CD4-positive, alpha-beta memory T cell (primary cell): ENCODE results near the gene ZFC3H1. TPM values are rescaled to one million over a fixed set of nuclear protein-coding genes. Genes with fewer than 3 reads are reported as not detected.
A peak's percentile ranks its signal among the peaks of the same experiment; 100 is the strongest.

Experiments
- CTCF ChIA-PET: fragments of 350-600 bp; sonication (Branson Sonifier 250); formaldehyde crosslinking; loops from one replicate; lab custom pipeline; 2021; ENCODE audit warnings: inconsistent platforms; ENCODE audit not compliant: partially characterized antibody; lab: Charles Lee
- POLR2A ChIA-PET: fragments of 350-600 bp; sonication (Branson Sonifier 250); formaldehyde crosslinking; loops from one replicate; lab custom pipeline; 2021; ENCODE audit not compliant: partially characterized antibody; lab: Charles Lee
- DNase-seq, 5 donors: peaks; one replicate each; pipeline versions ENCODE4 v3.0.0 to v3.0.0-alpha.2; 2020 to 2022; ENCODE audit warnings: mixed read lengths in 1 of 5
- H3K27ac ChIP-seq: one replicate; pipeline ENCODE4 v1.7.0; 2013; ENCODE audit warnings: low read depth, low read length
- H3K27me3 ChIP-seq: 2 replicates; pipeline ENCODE4 v1.7.0; 2013; ENCODE audit warnings: mild to moderate bottlenecking, low read length, moderate library complexity; ENCODE audit not compliant: insufficient read depth
- H3K36me3 ChIP-seq: 2 replicates; pipeline ENCODE4 v1.7.0; 2013; ENCODE audit warnings: mild to moderate bottlenecking, low read length, moderate library complexity; ENCODE audit not compliant: insufficient read depth
- H3K4me1 ChIP-seq: 2 replicates; pipeline ENCODE4 v1.7.0; 2013; ENCODE audit warnings: mild to moderate bottlenecking, low read length, moderate library complexity; ENCODE audit not compliant: insufficient read depth
- H3K4me3 ChIP-seq, 2 donors: one replicate each; pipeline ENCODE4 v1.7.0; 2013; ENCODE audit warnings: low read length in 2 of 2, mild to moderate bottlenecking in 1 of 2
- H3K9me3 ChIP-seq, 2 donors: one replicate each; pipeline ENCODE4 v1.7.0; 2013; ENCODE audit warnings: low read length in 2 of 2, control low read depth in 1 of 2; ENCODE audit not compliant: control insufficient read depth in 1 of 2
- H3K27ac Mint-ChIP-seq, 7 donors: one replicate each; pipeline ENCODE4 v1.8.0; 2020 to 2021; ENCODE audit warnings: mixed read lengths in 7 of 7, mild to moderate bottlenecking in 6 of 7, inconsistent platforms in 3 of 7, moderate library complexity in 3 of 7
- H3K27me3 Mint-ChIP-seq, 2 donors: one replicate each; pipeline ENCODE4 v1.8.0; 2020 to 2021; ENCODE audit warnings: mixed read lengths in 2 of 2
- H3K36me3 Mint-ChIP-seq, 2 donors: one replicate each; pipeline ENCODE4 v1.8.0; 2020 to 2021; ENCODE audit warnings: mixed read lengths in 2 of 2, inconsistent platforms in 1 of 2, mild to moderate bottlenecking in 1 of 2
- H3K4me1 Mint-ChIP-seq, 4 donors: one replicate each; pipeline ENCODE4 v1.8.0; 2020 to 2021; ENCODE audit warnings: mixed read lengths in 4 of 4, mild to moderate bottlenecking in 1 of 4
- H3K4me3 Mint-ChIP-seq, 8 donors: one replicate each; pipeline ENCODE4 v1.8.0; 2020 to 2021; ENCODE audit warnings: mixed read lengths in 8 of 8, mild to moderate bottlenecking in 7 of 8, moderate library complexity in 6 of 8, inconsistent platforms in 3 of 8
- H3K9me3 Mint-ChIP-seq, 8 donors: one replicate each; pipeline ENCODE4 v1.8.0; 2020 to 2021; ENCODE audit warnings: mixed read lengths in 8 of 8, mild to moderate bottlenecking in 5 of 8, inconsistent platforms in 3 of 8, moderate library complexity in 1 of 8
- intact Hi-C: fragments of 100-400 bp; cut with micrococcal nuclease; formaldehyde crosslinking; loops from one replicate; pipeline ENCODE4 v1.15.1; 2023
- polyA plus RNA-seq, 2 donors: library from polyadenylated mRNA; unstranded; fragments of 300-500 nt; fragmentation: Illumina TruSeq; gene quantifications; one replicate each; pipeline ENCODE4 v1.2.3, GENCODE V29; 2021
- total RNA-seq, 2 experiments: library from RNA; stranded (reverse); gene quantifications; one replicate each; pipeline ENCODE4 v1.2.3, GENCODE V29; 2021

The ZFC3H1 gene
- total and polyA plus RNA-seq, 4 experiments from 2014 or later, result 15.0 to 121 (median 73.9) TPM

- CTCF ChIA-PET, result interaction anchor here (0.7 to 5.2 kb wide), 13 partner anchors 14 to 117 kb away, joined by 3 to 60 read pairs (median 6); partner anchors contain the start of genes RAB21 and TMEM19
- peaks cover 14% of the 10 kb centered on the region for H3K36me3 ChIP-seq
- peak overlapping the region; percentile 96 for H3K27ac ChIP-seq
- intact Hi-C loops, result loop anchor here (1.0 to 2.0 kb wide), 6 partner anchors 26 to 1924 kb away; partner anchors contain the start of genes CNOT2, RAB21, RAB3IP and TBC1D15
- peak; percentile 72 to 90 (median 77) for DNase-seq
- Mint-ChIP-seq H3K27ac (peak overlapping the region; percentile 98 to 100 (median 100)), H3K4me3 (peak overlapping the region; percentile 97 to 100 (median 99)), H3K9me3 (no peaks in the 10 kb centered on the region), H3K27me3 (no peaks in the 10 kb centered on the region), H3K4me1 (peaks cover 31 to 73% (median 45%) of the 10 kb centered on the region in 4 donors), H3K36me3 (peaks cover 31 to 48% of the 10 kb centered on the region in 2 donors)
- POLR2A ChIA-PET, result interaction anchor here (0.8 to 6.8 kb wide), 19 partner anchors 10 to 1419 kb away, joined by 3 to 233 read pairs (median 7); partner anchors contain the start of genes CNOT2, RAB21, TBC1D15 and TMEM19
- H3K27me3 ChIP-seq, result no peaks in the 10 kb centered on the region
- peaks cover 41% of the 10 kb centered on the region for H3K4me1 ChIP-seq
- no peaks in the 10 kb centered on the region for H3K9me3 ChIP-seq
- H3K4me3 ChIP-seq, result peak overlapping the region; percentile 92 to 95
Measured at GRCh38 chr12:71662849-71663560, 643 bp downstream of the ZFC3H1 start.

- Histone ChIP-seq H3K27ac (peak overlapping the region; percentile 96), H3K9me3 (no peaks in the 10 kb centered on the region), H3K27me3 (no peaks in the 10 kb centered on the region), H3K4me1 (peaks cover 45% of the 10 kb centered on the region), H3K36me3 (peaks cover 14% of the 10 kb centered on the region), H3K4me3 (peak overlapping the region; percentile 92 to 95)
- CTCF ChIA-PET, result interaction anchor here (0.6 to 5.2 kb wide), 6 partner anchors 16 to 85 kb away, joined by 3 to 60 read pairs (median 16); partner anchors contain the start of gene TMEM19
- Mint-ChIP-seq H3K27me3 (no peaks in the 10 kb centered on the region), H3K9me3 (no peaks in the 10 kb centered on the region), H3K36me3 (peaks cover 33 to 51% of the 10 kb centered on the region in 2 donors), H3K4me1 (peaks cover 28 to 76% (median 45%) of the 10 kb centered on the region in 4 donors), H3K27ac (peak overlapping the region; percentile 98 to 100 (median 100)), H3K4me3 (peak overlapping the region; percentile 97 to 100 (median 99))
- DNase-seq, result no peak
- POLR2A ChIA-PET, result interaction anchor here (1.0 to 6.8 kb wide), 8 partner anchors 13 to 178 kb away, joined by 3 to 233 read pairs (median 14); partner anchors contain the start of genes RAB21, TBC1D15 and TMEM19
- intact Hi-C loops, result loop anchor here (2.0 kb wide), 3 partner anchors 25 to 1923 kb away; partner anchors contain the start of gene RAB3IP
Measured at GRCh38 chr12:71661977-71662530, 1.6 kb downstream of the ZFC3H1 start.

GRCh38 chr12:71656740-71657139 lies 6.9 kb downstream of the ZFC3H1 start:
- H3K4me3 Mint-ChIP-seq, result peak overlapping the region in 3 of 8 donors; percentile 17 to 34 (median 30)
- Histone ChIP-seq H3K27me3 (no peaks in the 10 kb centered on the region), H3K9me3 (no peaks in the 10 kb centered on the region), H3K4me1 (peaks cover 61% of the 10 kb centered on the region), H3K27ac (no peak overlapping the region), H3K36me3 (peaks cover 23% of the 10 kb centered on the region), H3K4me3 (no peak overlapping the region)
- DNase-seq, result no peak
- peaks cover 30 to 60% (median 32%) of the 10 kb centered on the region in 4 donors for H3K4me1 Mint-ChIP-seq
- peaks cover 34 to 45% of the 10 kb centered on the region in 2 donors for H3K36me3 Mint-ChIP-seq
- intact Hi-C loops, result no loop called here
- ChIA-PET CTCF (interaction anchor here (0.8 kb wide), 1 partner anchor 20 kb away, joined by 4 read pairs; no protein-coding TSS in a partner anchor), POLR2A (no interaction called here)
- peaks cover 0 to 2% (median 0%) of the 10 kb centered on the region in 8 donors for H3K9me3 Mint-ChIP-seq
- H3K27ac Mint-ChIP-seq, result peak overlapping the region in 3 of 7 donors; percentile 3 to 49 (median 43)
- no peaks in the 10 kb centered on the region for H3K27me3 Mint-ChIP-seq

- ChIA-PET CTCF (interaction anchor here (2.4 kb wide), 1 partner anchor 19 kb away, joined by 9 read pairs; no protein-coding TSS in a partner anchor), POLR2A (interaction anchor here (1.0 kb wide), 1 partner anchor 9 kb away, joined by 3 read pairs; the partner anchor contains the start of gene THAP2)
- Histone ChIP-seq H3K36me3 (peaks cover 23% of the 10 kb centered on the region), H3K27me3 (no peaks in the 10 kb centered on the region), H3K4me3 (no peak overlapping the region), H3K27ac (no peak overlapping the region), H3K9me3 (no peaks in the 10 kb centered on the region), H3K4me1 (peaks cover 64% of the 10 kb centered on the region)
- Mint-ChIP-seq H3K36me3 (peaks cover 33 to 44% of the 10 kb centered on the region in 2 donors), H3K9me3 (peaks cover 0 to 2% (median 0%) of the 10 kb centered on the region in 8 donors), H3K27me3 (no peaks in the 10 kb centered on the region), H3K4me1 (peaks cover 29 to 58% (median 30%) of the 10 kb centered on the region in 4 donors), H3K4me3 (peak overlapping the region in 6 of 8 donors; percentile 29 to 70 (median 59)), H3K27ac (peak overlapping the region in 6 of 7 donors; percentile 0 to 60 (median 16))
- intact Hi-C loops, result no loop called here
- DNase-seq, result no peak
Measured at GRCh38 chr12:71655907-71656306, 7.7 kb downstream of the ZFC3H1 start.

- Histone ChIP-seq H3K27me3 (no peaks in the 10 kb centered on the region), H3K36me3 (peaks cover 23% of the 10 kb centered on the region), H3K4me3 (no peak overlapping the region), H3K4me1 (peaks cover 67% of the 10 kb centered on the region), H3K9me3 (no peaks in the 10 kb centered on the region), H3K27ac (no peak overlapping the region)
- ChIA-PET POLR2A (interaction anchor here (1.0 kb wide), 1 partner anchor 9 kb away, joined by 3 read pairs; the partner anchor contains the start of gene THAP2), CTCF (interaction anchor here (2.4 kb wide), 1 partner anchor 19 kb away, joined by 9 read pairs; no protein-coding TSS in a partner anchor)
- H3K9me3 Mint-ChIP-seq, result peaks cover 0 to 2% (median 0%) of the 10 kb centered on the region in 8 donors
- no peaks in the 10 kb centered on the region for H3K27me3 Mint-ChIP-seq
- H3K4me3 Mint-ChIP-seq, result peak overlapping the region; percentile 1 to 70 (median 56)
- H3K27ac Mint-ChIP-seq, result peak overlapping the region; percentile 0 to 60 (median 18)
- peaks cover 37 to 44% of the 10 kb centered on the region in 2 donors for H3K36me3 Mint-ChIP-seq
- DNase-seq, result no peak
- intact Hi-C loops, result no loop called here
- H3K4me1 Mint-ChIP-seq, result peaks cover 29 to 56% (median 30%) of the 10 kb centered on the region in 4 donors
Measured at GRCh38 chr12:71655495-71655894, 8.2 kb downstream of the ZFC3H1 start.

GRCh38 chr12:71654200-71654599 lies 9.4 kb downstream of the ZFC3H1 start:
- no peaks in the 10 kb centered on the region for H3K9me3 ChIP-seq
- intact Hi-C loops, result no loop called here
- H3K4me3 ChIP-seq, result no peak overlapping the region
- peaks cover 17% of the 10 kb centered on the region for H3K36me3 ChIP-seq
- peaks cover 37 to 42% of the 10 kb centered on the region in 2 donors for H3K36me3 Mint-ChIP-seq
- H3K4me3 Mint-ChIP-seq, result peak overlapping the region in 5 of 8 donors; percentile 14 to 55 (median 29)
- H3K27ac ChIP-seq, result no peak overlapping the region
- H3K4me1 ChIP-seq, result peaks cover 58% of the 10 kb centered on the region
- no peak for DNase-seq
- no peaks in the 10 kb centered on the region for H3K27me3 Mint-ChIP-seq
- ChIA-PET POLR2A (interaction anchor here (1.0 kb wide), 1 partner anchor 32 kb away, joined by 3 read pairs; the partner anchor contains the start of gene TMEM19), CTCF (interaction anchor here (2.4 kb wide), 1 partner anchor 18 kb away, joined by 9 read pairs; no protein-coding TSS in a partner anchor)
- peak overlapping the region in 2 of 7 donors; percentile 19 to 48 for H3K27ac Mint-ChIP-seq
- no peaks in the 10 kb centered on the region for H3K27me3 ChIP-seq
- peaks cover 27 to 53% (median 31%) of the 10 kb centered on the region in 4 donors for H3K4me1 Mint-ChIP-seq
- peaks cover 0 to 2% (median 0%) of the 10 kb centered on the region in 8 donors for H3K9me3 Mint-ChIP-seq
